Ureter (tissue), 1 donor: Measurements from ENCODE around the gene MUC12. TPM values are rescaled to one million over a fixed set of nuclear protein-coding genes. Genes with fewer than 3 reads are reported as not detected.
"Not testable (repeated sequence)": the region's sequence is repeated elsewhere in the genome, so short reads cannot be mapped to it uniquely, and the experiment has no call there.

ENCODE experiments used
- DNase-seq: peaks from one replicate; pipeline ENCODE4 v3.0.0-alpha.2; 2020; ENCODE audit warnings: low spot score
- total RNA-seq: library from RNA; stranded (reverse); gene quantifications from one replicate; pipeline ENCODE4 v1.2.4, GENCODE V29; 2023
- donor health status: DM: yes; HTN: yes; CAD: no.

MUC12 gene
- total RNA-seq, 1 donor from 2014 or later: 2.1 TPM

DNA sequence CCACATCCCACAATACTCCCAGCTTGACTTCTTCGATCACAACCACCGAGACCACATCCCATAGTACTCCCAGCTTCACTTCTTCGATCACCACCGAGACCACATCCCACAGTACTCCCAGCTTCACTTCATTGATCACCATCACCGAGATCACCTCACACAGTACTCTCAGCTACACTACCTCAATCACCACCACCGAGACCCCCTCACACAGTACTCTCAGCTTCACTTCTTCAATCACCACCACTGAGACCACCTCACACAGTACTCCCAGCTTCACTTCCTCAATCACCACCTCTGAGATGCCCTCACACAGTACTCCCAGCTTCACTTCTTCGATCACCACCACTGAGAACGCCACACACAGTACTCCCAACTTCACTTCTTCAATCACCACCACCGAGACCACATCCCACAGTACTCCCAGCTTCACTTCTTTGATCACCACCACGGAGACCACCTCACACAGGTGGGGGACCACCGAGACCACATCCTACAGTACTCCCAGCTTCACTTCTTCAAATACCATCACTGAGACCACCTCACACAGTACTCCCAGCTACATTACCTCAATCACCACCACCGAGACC lies 11.4 kb upstream of the MUC12 start:
- DNase-seq: no peak

DNA sequence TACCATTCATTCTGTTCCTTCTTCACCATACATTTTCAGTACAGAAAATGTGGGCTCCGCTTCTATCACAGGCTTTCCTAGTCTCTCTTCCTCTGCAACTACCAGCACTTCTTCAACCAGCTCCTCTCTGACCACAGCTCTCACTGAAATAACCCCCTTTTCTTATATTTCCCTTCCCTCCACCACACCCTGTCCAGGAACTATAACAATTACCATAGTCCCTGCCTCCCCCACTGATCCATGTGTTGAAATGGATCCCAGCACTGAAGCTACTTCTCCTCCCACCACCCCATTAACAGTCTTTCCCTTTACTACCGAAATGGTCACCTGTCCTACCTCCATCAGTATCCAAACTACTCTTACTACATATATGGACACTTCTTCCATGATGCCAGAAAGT lies 9.5 kb upstream of the MUC12 start:
- DNase-seq: no peak

DNA sequence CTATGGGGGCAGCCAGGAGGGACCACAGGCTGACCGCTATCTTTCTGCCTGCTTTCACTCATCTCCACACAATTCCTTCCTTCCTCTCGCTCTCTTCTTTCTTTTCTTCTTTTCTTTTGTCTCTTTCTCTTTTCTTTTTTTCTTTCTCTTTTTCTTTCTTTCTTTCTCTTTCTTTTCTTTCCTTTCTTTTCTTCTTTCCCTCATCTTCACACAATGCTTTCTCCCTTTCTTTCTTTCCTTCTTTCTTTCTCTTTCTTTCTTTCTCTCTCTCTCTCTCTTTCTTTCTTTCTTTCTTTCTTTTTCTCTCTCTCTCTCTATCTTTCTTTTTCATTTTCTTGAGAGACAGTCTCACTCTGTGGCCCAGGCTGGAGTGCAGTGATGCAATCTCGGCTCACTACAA lies 6.8 kb upstream of the MUC12 start:
- no peak for DNase-seq

DNA sequence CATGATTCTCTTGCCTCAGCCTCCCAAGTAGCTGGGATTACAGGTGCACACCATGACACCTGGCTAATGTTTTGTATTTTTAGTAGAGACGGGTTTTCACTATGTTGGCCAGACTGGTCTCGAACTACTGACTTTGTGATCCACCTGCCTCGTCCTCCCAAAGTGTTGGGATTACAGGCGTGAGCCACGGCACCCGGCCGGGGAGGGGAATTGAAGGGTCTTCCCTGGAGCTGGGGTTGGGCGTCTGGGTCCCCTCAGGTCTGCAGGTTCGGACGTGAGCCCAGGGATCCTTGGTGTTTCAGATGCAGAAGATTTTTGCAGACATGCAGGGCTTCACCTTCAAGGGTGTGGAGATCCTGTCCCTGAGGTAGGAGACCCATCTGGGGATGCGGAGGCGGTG lies 6.0 kb upstream of the MUC12 start:
- DNase-seq: no peak

DNA sequence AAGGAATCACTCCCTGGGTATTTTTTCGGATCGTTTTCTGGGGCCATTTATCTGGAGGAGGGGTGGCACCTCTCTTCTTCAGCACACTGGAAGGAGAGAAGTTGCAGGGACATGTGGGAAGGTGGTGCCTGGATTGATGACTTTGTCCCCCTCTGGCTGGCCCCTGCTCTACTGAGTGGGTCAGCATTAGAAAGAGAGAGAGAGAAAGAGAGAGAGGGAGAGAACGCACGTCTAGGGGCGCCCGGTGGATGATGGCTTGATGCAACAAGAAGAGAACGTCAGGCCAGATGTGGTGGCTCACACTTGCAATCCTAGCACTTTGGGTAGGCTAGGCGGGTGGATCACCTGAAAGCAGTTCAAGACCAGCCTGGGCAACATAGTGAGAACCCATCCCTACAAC lies 5.5 kb upstream of the MUC12 start:
- no peak for DNase-seq

DNA sequence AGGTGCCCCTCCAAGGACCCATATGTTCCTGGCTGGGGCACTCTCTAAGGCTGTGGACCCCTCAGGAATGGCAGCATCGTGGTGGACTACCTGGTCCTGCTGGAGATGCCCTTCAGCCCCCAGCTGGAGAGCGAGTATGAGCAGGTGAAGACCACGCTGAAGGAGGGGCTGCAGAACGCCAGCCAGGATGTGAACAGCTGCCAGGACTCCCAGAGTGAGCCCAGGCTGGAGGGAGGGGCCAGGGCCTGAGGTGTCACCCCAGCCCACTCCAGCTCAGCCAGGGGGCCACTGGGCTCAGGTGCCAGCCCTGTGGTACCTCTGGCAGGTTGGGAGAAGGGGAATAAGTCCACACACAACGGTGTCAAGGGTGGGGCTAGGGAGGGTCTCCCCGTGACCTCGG lies 4.7 kb upstream of the MUC12 start:
- no peak for DNase-seq

DNA sequence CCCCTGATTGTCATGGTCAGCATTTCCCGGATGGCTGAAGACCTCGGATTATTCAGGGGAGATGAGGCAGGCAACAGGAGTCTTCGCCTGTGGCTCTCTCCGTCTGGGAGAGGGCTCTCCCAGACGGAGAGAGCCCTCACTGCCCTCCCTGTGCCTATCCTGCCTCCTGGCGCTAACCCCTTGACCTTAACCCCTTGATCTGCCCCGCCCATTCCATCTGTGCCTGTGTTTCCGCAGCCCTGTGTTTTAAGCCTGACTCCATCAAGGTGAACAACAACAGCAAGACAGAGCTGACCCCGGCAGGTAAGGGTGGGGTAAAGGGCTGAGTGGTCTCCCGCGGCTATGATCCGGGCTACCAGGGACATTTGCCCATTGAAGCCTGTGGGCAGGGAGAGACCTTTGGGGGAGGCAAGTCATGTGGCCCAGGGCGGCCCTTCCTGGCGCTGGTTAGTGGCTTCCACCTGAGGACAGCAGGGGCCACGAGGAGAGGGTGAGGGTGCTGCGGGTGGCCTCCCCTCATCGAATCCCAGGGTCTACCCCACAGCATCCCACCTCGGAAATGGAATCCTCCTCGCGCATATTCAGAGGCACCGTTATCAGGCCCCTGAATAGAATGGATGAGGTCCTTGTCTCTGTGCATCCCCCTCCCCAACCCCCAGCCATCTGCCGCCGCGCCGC lies 4.2 kb upstream of the MUC12 start:
- DNase-seq: no peak

DNA sequence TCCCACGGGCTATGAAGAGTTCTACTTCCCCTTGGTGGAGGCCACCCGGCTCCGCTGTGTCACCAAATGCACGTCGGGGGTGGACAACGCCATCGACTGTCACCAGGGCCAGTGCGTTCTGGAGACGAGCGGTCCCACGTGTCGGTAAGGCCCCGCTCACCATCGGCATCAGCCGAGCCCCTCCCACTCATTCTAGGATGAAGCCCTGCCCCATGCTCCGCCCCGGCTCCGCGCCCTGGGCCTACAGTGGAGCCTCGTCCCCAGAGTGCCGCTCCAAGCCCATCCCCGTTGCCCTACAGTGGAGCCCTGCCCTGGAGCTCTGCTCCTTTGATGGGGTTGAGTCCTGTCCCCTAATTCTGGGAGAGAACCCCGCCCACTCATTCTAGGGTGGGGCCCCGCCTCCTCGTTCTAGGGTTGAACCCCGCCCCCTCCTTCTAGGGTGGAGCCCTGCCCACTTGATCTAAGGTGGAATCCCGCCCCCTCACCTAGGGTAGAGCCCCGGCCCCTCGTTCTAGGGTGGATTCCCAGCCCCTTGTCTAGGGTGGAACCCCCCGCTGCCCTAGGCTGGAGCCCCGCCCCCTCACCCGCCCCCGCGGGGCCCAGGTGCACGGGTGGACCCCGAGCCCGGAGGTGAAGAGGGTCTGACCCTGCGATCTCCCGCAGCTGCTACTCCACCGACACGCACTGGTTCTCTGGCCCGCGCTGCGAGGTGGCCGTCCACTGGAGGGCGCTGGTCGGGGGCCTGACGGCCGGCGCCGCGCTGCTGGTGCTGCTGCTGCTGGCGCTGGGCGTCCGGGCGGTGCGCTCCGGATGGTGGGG lies 3.4 kb upstream of the MUC12 start:
- DNase-seq: peak; percentile 74

DNA sequence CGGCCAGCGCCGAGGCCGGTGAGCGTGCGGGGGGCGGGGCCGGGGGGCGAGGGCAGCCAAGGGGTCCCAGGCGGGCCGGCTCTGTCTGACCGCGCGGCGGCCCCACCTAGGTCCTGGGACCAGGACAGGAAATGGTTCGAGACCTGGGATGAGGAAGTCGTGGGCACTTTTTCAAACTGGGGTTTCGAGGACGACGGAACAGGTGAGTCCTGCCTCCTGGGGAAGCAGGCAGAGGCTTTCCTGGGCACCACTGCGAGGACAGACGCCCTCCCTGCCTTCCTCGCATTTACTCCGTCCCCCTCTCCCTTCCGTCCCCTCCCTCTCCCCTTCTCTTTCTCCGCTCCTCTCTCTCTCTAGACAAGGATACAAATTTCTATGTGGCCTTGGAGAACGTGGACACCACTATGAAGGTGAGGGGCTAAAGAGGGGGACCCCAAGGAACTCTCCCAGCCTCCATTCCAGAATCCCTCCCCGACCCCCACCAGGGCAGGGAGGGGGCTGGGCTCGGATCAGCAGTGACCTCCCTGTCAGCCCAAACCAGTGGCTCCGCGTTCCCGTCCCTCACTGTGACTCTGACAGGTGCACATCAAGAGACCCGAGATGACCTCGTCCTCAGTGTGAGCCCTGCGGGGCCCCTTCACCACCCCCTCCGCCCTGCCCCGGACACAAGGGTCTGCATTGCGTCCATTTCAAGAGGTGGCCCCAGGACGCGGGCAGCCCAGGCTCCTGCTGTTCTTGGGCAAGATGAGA lies 2.6 kb upstream of the MUC12 start:
- no peak for DNase-seq

DNA sequence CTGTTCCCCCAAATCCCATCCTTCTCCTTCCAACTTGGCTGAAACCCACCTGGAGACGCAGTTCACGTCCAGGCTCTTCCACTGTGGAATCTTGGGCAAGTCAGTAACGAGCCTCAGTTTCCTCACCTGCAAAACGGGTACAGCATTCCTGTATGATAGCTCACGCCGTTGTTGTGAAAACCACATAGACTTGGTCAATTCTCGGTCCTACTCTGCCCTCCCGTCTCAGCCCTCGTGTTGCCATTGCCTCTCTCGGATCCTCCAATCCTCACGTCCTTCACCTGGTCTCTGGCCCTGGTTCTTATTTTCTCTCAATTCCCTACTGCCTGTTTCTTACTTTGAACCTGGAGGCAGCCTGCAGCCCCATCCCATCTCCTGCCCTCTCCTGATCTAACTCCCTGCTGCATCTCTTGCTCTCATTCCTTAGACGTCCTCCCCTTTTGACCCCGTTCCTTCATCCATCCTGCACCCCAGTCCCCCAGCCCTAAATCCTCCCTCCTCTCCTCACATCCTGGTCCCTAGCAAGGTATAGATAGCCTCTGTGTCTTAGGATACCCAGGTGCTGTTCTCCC lies 2.0 kb upstream of the MUC12 start:
- no peak for DNase-seq

DNA sequence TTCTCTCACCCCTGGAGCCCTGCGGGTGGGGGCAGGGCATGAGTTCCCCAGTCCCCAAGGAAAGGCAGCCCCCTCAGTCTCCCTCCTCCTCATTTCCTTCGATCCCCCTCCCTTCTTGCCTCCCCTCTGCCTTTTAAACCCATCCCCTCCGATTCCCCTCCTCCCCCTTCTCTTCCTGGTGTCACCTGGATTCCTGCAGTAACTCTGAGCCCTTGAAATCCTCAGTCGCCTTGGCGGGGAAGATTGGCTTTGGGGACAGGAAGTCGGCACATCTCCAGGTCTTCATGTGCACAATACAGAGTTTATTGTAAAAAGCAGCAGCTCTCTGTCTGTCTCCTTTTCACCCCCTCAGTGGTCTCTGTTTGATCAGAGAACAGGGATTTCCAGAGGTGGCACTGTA lies 1.3 kb upstream of the MUC12 start:
- DNase-seq: no peak

DNA sequence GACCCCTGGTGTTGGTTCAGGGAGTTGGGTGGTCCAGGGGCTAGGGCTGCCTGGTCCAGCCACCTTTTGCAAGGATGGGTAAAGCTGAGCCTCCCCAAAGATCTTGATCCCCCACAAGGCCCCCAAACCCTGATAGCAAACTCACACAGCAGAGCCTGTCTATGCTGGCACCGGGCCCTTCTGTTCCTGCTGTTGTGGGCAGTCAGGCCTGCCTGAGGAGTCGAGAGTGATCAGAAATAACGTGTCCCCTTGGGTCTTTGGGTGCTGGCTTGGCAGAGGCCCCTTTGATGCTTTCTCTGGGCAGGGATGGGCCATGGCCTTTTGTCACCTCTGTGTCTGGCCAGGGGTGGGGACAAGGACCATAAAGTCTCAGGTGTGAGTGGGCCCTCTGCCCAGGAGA lies 715 bp upstream of the MUC12 start:
- DNase-seq: no peak

DNA sequence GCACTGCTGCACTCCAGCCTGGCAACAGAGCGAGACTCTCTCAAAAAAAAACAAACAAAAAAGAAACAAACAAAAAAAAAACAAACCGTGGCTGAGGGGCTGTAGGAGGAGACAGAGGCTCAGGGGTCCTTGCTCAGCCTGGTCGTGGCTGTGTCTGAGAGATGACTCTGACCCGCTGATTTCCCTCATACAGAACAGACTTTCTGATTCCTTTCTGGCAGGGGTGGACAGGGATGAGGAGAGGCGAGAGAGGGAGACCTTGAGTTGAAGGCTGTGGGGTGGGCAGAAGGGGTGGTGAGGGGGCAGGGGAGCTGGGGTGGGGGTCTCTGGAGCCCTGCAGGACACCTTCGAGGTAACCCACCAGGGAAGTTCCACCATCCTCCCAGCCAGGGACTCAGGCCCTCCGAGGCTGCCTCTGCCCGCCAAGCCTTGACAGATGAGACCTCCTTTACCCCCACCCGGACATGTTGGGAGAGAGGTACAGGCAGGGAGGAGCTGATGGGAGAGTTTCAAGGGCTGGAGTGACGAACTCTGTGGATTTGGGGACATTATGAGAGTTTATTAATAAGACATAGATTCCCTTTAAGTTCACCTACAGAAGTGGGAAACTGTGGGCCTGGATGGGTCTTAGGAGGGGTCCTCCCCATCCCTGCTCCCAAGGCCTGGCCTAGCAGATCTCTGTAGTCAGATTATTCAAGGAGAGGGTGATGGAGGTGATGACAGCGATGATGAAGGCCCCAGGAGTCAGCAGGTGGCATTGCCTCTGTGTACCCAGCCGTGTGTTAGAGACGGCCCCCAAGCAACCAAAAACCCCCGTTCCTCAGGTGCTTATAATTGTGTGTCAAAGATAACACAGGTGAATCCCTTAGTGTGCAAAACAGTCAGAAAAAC lies 2.0 kb downstream of the MUC12 start:
- DNase-seq: no peak

DNA sequence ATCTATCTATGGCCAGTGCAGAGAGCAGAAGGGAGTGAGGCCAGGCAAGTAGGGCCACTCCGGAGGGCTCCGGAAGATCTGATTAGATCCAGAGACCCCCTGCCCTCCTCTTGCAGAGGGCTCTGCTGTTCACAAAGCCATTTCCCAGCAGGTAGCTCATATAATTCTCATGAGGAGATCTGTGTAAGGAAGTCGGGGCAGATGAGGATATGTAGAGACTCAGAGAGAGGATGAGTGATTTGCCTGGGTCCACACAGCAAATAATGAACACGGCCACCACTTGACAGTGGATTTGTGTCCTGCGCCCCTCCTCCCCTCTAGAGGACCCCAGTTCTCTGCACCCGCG lies 2.6 kb downstream of the MUC12 start:
- no peak for DNase-seq

DNA sequence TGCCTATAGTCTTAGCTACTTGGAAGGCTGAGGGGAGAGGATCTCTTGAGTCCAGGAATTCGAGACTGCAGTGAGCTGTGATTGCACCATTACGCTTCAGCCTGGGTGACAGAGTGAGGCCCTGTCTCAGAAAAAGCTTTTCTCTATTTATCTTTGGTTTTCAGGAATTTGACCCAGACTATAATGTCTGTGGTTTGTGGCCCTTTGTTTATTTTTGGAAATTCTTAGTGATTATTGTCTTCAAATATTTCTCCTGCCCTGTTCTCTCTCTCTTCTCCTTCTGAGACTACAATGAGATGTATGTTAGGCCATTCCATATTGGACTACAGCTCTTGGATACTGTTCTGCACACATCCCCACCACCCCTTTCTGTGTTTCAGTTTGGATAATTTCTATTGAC lies 4.7 kb downstream of the MUC12 start:
- no peak for DNase-seq

DNA sequence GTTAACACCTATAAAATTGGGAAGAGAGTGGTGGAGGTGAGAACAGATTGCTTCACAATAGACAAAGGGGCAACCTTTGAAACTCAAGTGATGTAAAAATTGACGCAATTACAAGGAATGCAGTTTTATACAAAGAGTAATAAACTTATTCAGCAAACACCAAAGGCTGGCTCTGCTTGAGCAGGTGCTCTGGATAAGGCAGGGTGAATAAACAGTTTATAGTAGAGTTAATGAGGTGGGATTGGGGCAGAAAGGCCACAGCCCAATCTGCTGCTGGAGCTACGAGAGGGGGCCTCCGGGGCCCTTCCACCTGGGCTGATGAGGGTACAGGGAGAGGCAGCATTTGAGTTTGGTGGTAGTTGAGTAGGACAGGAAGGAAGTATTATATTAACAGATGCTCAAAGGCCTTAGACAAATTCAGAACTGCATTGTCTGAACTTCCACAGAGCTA lies 6.0 kb downstream of the MUC12 start:
- no peak for DNase-seq

DNA sequence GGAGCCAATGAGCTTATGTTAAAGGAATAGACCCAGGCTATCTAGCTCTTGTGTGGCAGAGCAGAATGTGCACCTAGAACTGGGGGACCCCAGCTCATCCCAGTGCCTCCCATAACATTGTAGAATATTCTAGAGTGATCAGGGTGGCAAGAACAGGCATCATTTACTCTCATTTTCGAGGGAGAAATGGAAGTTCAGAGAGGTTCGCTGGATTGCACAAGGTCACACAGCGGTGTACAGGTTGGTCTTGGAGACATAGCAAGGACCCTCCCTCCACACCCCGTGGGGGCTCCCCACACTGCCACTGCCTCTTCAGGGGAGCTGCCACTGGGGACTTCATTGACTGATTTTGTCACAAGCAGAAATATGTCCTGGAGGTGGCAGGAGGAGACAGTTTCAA lies 8.9 kb downstream of the MUC12 start:
- no peak for DNase-seq

DNA sequence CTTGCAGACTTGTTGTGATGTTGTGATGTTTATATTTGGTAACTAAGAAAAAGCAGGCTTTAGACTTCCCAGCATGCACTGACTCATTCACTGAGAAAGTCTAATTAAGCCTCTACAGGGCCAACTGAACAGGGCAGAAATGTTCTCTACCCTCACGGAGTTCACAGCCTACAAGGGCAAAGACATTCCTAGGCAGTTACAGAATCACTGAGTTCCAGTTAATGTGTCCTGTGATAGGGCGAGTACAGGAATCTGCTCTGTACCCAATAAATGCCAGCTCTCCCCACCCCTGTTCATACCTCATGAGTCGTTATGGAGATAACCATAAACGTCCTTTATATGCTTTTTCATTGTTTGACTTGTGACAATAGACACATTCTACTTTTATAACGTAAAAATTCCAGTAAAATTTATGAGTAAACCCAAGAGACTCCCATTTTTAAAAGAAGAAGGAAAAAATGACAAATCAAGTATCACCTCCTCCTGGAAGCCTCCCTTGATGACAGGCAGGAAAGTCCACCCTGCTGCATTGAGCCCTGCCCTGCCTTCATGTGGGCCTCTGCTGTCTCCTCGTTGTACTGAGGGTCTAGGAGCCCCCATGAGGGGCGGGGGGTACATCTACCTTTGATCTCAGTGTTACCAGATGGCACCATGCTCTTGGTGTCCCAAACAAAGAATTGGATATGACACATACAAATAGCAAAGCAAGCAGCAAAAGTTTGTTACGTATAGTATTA lies 14.3 kb downstream of the MUC12 start:
- DNase-seq: no peak

DNA sequence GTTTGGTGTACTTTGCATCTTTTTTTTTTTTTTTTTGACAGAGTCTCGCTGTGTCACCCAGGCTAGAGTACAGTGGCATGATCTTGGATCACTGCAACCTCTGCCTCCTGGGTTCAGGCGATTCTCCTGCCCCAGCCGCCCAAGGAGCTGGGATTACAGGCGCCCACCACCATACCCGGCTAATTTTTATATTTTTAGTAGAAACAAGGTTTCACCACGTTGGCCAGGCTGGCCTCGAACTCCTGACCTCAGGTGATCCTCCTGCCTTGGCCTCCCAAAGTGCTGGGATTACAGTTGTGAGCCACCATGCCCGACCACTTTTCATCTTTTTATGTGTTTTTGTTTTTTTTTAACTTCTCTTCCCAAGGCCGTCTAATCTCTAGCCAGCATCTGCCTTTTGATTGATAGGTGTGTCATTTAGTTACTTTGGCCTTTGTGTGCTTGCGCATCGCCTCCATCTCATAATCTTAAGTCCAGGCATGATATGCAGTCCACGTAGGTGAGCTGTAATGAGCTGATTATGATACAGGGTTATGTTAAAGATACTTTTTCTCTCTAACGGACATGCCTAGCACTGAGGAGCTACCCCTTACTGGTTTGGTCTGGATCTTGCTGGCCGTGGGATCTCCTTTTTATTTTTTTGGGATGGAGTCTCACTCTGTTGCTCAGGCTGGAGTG lies 15.0 kb downstream of the MUC12 start:
- not testable (repeated sequence) for DNase-seq
